ENCODE data around the gene CBFA2T2.
A peak's percentile ranks its signal among the peaks of the same experiment; 100 is the strongest.
"Not testable (repeated sequence)": the region's sequence is repeated elsewhere in the genome, so short reads cannot be mapped to it uniquely, and the experiment has no call there.

The CBFA2T2 gene

DNA sequence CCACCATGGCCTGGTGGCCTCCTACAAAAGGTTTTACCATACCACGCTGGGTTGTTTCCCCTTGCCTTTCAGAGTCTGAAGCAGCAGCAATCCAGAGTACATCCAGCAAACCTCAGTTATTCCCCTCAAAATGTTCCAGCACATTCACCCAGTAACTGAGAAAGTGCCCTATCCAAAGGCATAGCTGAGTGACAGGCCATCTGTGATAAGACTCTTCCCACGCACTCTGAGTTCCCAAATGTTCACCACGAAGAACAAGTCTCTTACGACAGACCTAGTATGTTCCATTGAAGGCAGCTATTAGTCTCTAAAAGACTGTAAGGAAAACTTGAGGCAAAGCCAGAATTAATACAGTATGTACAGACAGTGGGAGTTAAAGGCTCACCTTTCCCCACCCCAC, 140.6 kb downstream of the CBFA2T2 start:
- no peak for DNase-seq

DNA sequence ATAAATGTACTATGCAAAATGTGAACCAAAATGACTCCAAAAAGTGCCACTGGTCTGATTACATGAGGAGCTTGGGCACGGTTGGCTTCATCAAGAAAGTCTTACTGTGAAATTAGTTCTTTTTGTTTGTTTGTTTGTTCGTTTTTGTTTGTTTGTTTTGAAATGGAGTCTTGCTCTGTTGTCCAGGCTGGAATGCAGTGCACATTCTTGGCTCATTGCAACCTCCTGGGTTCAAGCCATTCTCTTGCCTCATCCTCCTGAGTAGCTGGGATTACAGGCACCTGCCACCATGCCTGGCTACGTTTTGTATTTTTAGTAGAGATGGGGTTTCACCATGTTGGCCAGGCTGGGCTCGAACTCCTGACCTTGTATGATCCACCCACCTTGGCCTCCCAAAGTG, 142.0 kb downstream of the CBFA2T2 start:
- not testable (repeated sequence) for DNase-seq

DNA sequence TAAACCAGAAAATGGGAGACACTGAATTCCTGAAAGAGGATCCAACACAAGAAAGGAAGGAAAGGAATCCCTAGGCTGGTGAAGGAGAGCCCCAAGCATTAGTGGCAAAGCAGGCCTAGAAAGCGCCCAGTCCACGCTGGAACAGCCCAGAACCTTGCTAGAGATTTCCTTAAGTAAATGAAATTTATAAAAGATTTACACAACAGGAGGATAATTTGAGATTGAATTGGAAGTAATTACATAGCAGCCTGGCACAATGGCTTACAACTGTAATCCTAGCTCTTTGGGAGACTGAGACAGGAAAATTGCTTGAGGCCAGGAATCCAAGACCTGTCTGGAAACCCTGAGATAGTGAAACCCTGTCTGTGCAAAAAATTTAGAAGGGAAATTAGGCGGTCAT, 145.4 kb downstream of the CBFA2T2 start:
- peak; percentile 11 for DNase-seq

DNA sequence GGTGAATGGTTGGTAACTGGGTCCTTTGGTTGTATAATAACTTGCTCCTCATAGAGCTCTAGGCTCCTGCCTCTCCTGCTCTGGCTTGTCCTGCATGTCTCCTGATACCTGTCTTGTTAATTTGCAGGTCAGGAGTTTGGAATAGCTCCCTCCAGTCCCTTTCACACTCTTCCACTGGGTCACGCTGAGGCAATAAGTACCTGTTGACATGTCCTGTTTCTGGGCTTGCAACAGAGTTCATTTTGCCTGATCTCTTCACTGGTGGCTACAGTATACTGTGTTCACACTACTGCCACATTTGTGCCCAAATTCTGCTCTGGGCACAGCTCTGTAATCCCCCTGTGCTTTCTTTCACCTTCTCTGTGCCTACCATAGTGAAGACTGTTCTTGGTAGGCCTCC, 146.9 kb downstream of the CBFA2T2 start:
- no peak for DNase-seq

- no peak for DNase-seq
Observed at GRCh38 chr20:33640287-33640686, 150.4 kb downstream of the CBFA2T2 start.

GRCh38 chr20:33644313-33645071, 154.6 kb downstream of the CBFA2T2 start:
- DNase-seq: no peak

GRCh38 chr20:33645072-33645358, 155.1 kb downstream of the CBFA2T2 start:
- no peak for DNase-seq

DNA sequence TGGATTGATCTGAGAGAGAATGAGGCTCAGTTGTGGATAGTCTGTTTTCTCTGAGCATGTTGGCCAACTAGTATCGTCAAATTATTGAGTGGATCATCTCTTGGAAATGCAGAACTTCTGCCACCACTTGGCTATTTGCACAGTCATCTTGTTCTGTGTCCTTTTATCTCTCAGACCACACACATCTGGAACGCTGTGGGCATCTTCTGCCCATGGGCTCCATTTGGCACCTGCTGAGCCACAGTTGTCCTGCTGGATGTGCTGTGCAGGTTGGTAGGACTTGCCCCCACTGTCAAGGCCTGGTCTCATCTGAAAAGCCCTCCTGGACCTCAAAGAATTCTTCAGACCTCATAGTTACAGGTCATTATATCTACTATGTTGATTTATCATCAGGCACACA, 155.5 kb downstream of the CBFA2T2 start:
- no peak for DNase-seq

DNA sequence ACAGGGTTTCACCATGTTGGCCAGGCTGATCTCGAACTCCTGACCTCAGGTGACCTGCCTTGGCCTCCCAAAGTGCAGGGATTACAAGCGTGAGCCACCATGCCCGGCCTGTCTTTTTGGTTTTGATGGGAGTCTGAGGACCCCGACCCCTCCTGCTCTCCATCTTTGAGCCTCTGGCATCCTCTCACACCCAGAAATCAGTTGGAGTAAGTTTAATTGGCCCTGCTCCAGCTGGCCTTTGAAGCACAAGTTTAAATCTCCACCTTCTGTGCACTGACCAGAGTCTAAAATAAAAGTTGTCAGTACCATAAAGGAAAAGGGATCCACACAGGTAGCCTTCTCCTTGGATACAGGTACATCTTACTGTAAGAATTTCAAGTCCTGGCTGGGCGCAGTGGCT, 156.3 kb downstream of the CBFA2T2 start:
- DNase-seq: no peak

DNA sequence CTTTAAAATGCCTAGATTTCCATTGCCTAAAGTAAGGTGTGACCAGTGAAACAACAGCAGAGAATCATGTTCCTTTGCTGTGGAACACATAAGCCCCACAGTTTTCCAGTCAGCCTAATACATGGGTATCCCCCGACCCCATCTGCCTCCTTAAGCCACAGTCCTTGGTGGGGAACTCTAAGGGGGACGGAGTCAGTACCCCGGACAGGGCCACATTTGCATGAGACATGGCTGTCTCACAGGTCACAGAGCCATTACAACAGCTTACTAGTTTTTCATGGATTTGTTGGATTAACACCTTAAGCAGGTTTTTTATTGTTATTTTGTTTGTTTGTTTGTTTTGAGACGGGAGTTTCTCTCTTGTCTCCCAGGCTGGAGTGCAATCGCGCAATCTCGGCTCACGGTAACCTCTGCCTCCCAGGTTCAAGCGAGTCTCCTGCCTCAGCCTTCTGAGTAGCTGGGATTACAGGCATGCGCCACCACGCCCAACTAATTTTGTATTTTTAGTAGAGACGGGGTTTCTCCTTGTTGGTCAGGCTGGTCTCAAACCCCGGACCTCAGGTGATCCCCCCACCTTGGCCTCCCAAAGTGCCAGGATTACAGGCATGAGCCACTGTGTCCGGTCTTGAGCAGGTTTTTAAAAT, 157.2 kb downstream of the CBFA2T2 start:
- not testable (repeated sequence) for DNase-seq

- DNase-seq: no peak
Observed at GRCh38 chr20:33647603-33648395, 157.9 kb downstream of the CBFA2T2 start.

DNA sequence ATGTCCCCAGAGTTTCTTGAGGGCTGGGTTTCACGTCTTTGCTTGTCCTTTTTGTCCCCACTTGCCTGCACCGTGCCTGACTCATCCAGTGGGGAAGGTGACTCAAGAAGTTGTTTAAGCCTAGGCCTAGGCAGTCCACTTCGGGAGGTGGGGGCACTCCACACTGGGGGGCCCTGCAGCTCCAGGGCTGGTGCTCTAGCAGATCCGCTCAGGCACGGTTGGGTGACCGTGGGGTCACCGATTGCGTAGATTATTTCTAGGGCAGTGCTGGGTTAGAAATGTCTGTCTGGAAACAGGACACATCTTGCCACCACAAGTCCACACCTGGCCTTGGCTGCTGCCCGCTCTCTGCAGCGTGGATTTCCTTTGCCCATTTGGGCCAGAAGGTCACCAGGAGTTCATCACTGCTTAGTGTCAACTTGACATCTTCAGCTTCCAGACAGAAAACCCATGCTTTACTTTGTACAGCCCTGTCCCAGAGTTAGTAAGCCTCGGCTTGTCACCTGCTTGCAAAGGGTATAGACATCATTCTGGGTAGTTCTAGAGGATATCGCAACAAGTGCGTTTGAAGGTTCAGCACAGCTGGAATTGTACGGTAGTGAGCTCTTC, 158.6 kb downstream of the CBFA2T2 start:
- DNase-seq: no peak

DNA sequence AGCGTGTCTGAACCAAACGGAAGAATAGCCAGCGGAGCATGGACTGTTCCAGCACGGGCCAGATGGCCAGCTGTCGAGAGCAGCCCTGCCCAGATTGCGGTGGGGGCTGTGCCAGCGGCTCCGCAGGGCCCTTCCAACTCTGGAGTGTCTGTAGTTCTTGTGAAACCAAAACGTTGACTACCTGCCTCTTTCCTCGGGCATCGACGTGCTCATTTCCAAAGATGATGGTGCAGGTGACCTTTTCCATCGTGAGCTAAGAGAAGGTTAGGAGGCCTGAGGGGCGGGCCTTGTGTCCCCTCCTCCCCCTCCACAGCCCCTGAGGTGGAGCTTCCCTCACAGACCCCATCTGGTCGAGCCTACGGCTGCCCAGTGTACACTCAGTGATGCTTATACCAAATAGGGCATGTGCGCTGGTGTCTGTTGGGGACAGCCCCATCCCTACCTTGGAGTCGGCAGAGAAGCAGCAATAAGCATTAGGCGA, 159.3 kb downstream of the CBFA2T2 start:
- DNase-seq: no peak

DNA sequence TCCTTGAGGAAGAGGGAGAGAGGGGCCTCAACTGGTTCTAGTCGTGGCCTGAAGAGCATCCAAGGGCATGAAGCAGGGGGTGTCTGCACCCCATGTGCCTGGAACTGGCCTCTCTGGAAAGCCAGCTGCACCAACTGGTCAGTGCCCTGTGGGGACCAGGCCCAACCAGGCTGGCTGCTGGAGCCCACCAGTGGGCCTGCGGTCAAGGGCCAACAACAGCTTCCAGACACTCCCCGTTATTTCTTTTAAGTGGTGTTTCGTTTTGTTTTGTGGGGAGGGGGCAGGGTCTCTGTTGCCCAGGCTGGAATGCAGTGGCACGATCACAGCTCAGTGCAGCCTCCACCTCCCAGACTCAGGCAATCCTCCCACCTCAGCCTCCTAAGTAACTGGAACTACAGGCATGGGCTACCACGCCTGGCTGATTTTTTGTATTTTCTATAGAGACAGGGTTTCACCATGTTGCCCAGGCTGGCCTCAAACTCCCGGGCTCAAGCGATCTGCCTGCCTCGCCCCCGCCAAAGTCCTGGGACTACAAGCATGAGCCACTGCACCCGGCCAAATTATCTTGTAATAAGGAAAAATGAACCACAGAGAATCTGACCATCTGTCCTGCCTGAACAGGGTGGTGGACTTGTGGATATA, 160.3 kb downstream of the CBFA2T2 start:
- DNase-seq: no peak

DNA sequence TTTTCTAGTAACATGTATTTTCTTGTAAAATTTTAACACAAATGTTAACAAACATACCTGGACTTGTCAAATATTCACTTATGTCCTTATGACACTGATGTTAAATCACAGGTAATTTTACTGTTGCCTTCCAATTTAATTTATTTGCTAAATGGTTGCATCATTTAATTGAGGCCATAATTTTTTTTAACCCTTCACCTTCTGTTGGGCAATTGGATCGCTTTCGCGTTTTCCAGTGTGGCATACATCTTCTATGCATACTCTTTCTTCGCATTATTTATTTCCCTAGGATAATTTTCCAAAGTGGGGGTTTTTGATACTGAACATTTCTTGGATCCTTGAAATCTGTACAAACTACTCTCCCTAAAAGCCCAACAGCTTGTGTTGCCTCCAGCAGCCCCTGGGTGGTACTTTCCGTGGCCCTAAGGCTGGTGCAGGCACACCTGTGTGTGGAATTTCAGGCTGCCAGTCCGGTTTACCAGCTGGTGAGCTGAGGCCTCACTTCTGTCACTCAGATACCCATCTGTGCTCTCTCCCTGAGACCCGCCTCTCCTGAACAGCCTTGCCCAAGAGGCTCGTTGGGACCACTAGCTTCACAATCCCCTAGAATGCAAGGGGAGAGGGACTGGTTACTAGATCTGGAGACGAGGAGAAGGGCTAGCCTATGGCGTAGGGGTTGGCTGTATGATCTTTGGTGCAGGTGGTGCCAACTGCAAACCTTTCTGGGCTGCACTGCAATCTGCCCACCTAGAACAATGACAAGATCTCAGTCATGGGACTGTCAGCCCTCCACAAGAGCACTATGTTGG, 161.1 kb downstream of the CBFA2T2 start:
- DNase-seq: no peak

DNA sequence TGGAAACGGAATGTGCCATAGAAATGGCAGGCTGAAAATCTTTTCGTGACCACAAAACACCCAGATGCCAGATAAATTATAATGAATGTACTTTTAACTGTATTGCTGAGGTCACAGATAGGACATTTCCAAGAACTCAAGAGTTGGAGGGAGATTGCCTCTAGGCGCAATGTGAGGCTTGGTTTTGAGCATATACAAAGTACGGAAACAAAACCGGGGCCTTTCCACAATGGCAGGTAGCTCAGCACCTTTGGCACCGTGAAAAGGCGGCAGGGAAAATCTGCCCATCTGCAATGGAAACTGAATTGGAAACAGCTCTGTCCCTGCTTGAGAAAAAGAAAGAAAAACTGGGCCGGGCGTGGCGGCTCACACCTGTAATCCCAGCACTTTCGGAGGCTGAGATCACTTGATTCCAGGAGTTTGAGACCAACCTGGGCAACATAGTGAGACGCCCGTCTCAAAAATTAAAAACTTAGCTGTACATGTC, 161.7 kb downstream of the CBFA2T2 start:
- DNase-seq: no peak

GRCh38 chr20:33653218-33653899, 163.5 kb downstream of the CBFA2T2 start:
- peak; percentile 51 for DNase-seq

DNA sequence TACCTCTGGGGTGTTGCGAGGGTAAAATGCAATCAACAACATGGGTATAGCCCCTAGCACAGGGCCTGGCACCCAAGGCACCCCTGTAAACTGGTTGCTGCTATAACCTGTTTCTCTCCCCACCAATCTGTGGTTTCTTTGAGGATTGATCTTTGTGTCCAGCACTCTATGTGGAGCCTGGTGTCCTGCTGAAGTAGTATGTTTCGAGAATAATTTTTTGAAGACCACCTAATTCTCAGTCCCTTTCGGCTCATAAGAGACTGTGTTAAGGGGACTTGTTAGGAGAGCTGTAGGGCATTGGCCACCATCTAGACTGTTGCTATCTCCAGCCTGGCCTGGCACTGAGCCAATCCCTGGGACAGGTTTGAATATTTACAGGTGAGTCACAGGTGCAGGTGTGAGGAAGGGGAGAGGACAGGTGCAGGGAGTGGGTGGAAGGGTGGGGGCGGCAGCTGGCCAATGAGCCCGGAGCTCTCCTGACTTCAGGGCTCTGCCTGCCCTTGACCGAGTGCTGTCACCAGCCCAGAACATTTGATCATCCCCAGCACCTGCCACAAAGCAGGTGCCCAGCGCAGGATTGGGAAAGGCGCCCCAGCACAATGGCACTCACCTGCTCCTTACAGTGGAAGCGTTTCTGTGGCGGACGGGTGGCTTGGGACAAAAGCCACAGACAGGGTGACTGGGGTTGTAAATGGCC, 164.2 kb downstream of the CBFA2T2 start:
- peak; percentile 34 for DNase-seq

DNA sequence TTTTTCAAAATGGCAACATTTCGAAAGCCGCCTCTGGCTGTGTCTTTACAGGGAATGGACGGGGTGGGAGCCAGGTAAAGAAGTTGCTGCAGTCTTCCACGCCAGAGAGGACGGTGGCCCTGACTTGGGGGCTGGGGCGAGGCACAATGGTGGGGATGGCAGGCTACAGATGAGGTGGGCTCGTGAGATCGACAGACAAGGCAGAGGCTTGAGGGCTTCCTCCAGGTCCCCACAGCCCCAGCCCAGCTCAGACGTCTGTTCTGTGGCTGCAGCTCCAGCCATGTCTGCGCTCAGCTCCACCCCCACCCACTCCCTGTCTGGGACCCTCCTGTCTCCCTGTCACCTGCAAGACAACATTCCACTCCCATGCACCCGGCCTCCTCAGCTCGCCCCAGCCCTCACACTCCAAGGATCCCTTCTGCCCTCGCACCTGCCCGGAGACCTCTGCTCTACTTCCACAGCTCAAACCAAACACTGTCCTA, 164.8 kb downstream of the CBFA2T2 start:
- DNase-seq: no peak

- no peak for DNase-seq
Observed at GRCh38 chr20:33655164-33655563, 165.3 kb downstream of the CBFA2T2 start.

Measured in NCI-H1436 treated with DMSO at 0.1 percent for 48 hours (cell line).